ENCODE results near the gene CAPZB.

The CAPZB gene

GRCh38 chr1:19352839-19353238 lies 132.5 kb downstream of the CAPZB start:
- peaks cover 76% of the 10 kb centered on the region for H3K36me3 ChIP-seq (ENCODE audit: insufficient read depth, low read length)
- H3K9me3 ChIP-seq (replicated peaks; ENCODE audit: low read length), result no peaks in the 10 kb centered on the region
- no peaks in the 10 kb centered on the region for H3K27me3 ChIP-seq (ENCODE audit: control insufficient read depth, insufficient read depth, low read length)
- no peak overlapping the region for H3K9ac ChIP-seq (ENCODE audit: low read depth, low read length)
- H3K4me2 ChIP-seq (ENCODE audit: low read length), result no peak overlapping the region
- H3K4me1 ChIP-seq (ENCODE audit: control insufficient read depth, insufficient read depth, low read length), result no peaks in the 10 kb centered on the region
- no peak overlapping the region for H3K4me3 ChIP-seq (ENCODE audit: low read length)

DNA sequence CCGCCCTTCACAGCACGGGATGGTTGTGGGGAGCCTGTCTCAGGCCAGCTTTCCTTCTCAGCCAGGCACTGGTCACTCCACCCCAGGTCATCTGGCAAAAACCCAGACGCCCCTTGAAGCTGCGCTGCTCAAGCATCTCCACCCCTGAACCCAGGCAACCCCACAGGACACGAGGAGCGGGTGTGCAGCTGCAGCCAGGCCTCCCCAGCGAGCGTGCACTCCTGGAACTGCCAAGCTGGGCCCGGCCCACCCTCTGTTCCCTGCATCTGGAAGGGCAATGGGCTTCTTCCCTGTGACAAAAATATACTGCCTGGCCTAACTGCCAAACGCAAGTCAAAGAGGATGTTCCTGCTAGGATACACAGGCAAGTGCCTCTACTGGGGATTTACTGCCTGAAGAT lies 133.5 kb downstream of the CAPZB start:
- Histone ChIP-seq H3K9ac (ENCODE audit: low read depth, low read length) (no peak overlapping the region), H3K36me3 (ENCODE audit: insufficient read depth, low read length) (peaks cover 76% of the 10 kb centered on the region), H3K4me2 (ENCODE audit: low read length) (no peak overlapping the region), H3K27me3 (ENCODE audit: control insufficient read depth, insufficient read depth, low read length) (no peaks in the 10 kb centered on the region), H3K4me3 (ENCODE audit: low read length) (no peak overlapping the region), H3K4me1 (ENCODE audit: control insufficient read depth, insufficient read depth, low read length) (no peaks in the 10 kb centered on the region), H3K9me3 (replicated peaks; ENCODE audit: low read length) (no peaks in the 10 kb centered on the region)

DNA sequence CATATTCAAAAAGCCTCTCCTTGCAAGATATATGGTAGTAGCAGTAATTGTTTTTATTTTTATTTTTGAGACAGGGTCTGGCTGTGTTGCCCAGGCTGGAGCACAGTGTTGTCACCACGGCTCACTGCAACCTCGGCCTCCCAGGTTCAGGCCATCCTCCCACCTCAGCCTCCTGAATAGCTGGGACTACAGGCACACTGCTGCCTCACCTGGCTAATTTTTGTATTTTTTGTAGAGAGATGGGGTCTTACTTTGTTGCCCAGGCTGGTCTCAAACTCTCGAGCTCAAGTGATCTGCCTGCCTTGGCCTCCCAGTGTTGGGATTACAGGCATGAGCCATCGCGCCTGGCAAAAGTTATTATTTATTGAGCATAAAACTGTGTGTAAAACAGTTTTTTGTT lies 134.8 kb downstream of the CAPZB start:
- H3K4me1 ChIP-seq (ENCODE audit: control insufficient read depth, insufficient read depth, low read length), result no peaks in the 10 kb centered on the region
- H3K4me2 ChIP-seq (ENCODE audit: low read length), result no peak overlapping the region
- H3K4me3 ChIP-seq (ENCODE audit: low read length), result no peak overlapping the region
- H3K36me3 ChIP-seq (ENCODE audit: insufficient read depth, low read length), result peaks cover 65% of the 10 kb centered on the region
- H3K9ac ChIP-seq (ENCODE audit: low read depth, low read length), result no peak overlapping the region
- no peaks in the 10 kb centered on the region for H3K9me3 ChIP-seq (replicated peaks; ENCODE audit: low read length)
- H3K27me3 ChIP-seq (ENCODE audit: control insufficient read depth, insufficient read depth, low read length), result no peaks in the 10 kb centered on the region

DNA sequence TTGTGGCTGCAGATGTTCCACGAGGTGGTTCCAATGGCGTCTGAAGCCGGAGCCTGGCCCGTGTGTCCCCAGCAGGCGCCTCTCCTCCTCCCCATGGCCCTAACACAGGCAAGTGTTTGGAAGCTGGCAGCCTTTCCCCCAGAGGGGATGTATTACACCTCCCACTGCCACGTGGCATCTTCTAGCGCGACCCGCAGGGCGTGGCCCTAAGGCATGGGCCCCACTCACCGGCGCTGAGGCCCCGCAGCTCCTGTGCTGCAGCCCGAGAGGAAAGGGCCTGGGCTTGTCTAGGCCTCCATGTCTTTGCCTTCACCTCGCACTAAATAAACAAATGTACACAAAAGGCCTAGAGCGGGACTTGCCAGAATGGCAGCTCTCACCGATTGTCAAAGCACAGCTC lies 135.3 kb downstream of the CAPZB start:
- H3K4me3 ChIP-seq (ENCODE audit: low read length), result no peak overlapping the region
- no peaks in the 10 kb centered on the region for H3K27me3 ChIP-seq (ENCODE audit: control insufficient read depth, insufficient read depth, low read length)
- no peak overlapping the region for H3K4me2 ChIP-seq (ENCODE audit: low read length)
- H3K9me3 ChIP-seq (replicated peaks; ENCODE audit: low read length), result no peaks in the 10 kb centered on the region
- H3K9ac ChIP-seq (ENCODE audit: low read depth, low read length), result no peak overlapping the region
- H3K36me3 ChIP-seq (ENCODE audit: insufficient read depth, low read length), result peaks cover 65% of the 10 kb centered on the region
- no peaks in the 10 kb centered on the region for H3K4me1 ChIP-seq (ENCODE audit: control insufficient read depth, insufficient read depth, low read length)

GRCh38 chr1:19348441-19349198 lies 136.7 kb downstream of the CAPZB start:
- H3K27me3 ChIP-seq (ENCODE audit: control insufficient read depth, insufficient read depth, low read length), result no peaks in the 10 kb centered on the region
- no peak overlapping the region for H3K4me3 ChIP-seq (ENCODE audit: low read length)
- H3K4me2 ChIP-seq (ENCODE audit: low read length), result no peak overlapping the region
- no peaks in the 10 kb centered on the region for H3K4me1 ChIP-seq (ENCODE audit: control insufficient read depth, insufficient read depth, low read length)
- H3K9me3 ChIP-seq (replicated peaks; ENCODE audit: low read length), result no peaks in the 10 kb centered on the region
- H3K9ac ChIP-seq (ENCODE audit: low read depth, low read length), result no peak overlapping the region
- peaks cover 64% of the 10 kb centered on the region for H3K36me3 ChIP-seq (ENCODE audit: insufficient read depth, low read length)

DNA sequence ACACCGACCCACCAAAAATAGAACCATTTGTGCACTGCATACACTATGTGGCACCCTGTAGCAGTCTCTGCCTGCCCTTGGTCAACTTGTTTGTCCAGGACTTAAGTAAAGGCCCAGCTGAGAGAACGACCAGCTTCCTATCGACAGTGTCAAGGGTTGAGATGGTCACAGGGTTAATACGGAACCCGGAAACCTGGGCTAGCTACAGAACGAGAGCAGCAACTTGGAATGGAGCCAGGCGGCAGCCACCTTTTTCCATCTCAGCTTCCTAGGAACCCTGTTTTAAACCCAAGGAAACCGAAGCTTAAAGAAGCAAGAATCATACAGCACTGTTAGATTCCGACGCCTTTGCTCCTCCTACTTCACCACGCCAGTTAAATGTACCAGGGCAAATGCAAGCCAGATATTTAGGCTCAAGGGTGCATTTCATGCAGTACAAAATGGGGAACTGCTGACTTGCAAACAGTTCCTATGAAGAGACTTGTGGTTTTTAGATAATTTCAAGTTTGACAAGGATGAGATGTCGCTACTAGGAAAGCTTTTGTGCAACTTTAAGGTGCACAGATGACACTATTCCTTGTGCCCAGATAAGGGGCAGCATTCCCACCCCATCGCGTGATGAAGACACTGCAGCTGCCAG lies 137.7 kb downstream of the CAPZB start:
- H3K4me3 ChIP-seq (ENCODE audit: low read length), result no peak overlapping the region
- H3K9ac ChIP-seq (ENCODE audit: low read depth, low read length), result no peak overlapping the region
- H3K4me1 ChIP-seq (ENCODE audit: control insufficient read depth, insufficient read depth, low read length), result no peaks in the 10 kb centered on the region
- H3K4me2 ChIP-seq (ENCODE audit: low read length), result no peak overlapping the region
- H3K36me3 ChIP-seq (ENCODE audit: insufficient read depth, low read length), result peaks cover 64% of the 10 kb centered on the region
- no peaks in the 10 kb centered on the region for H3K27me3 ChIP-seq (ENCODE audit: control insufficient read depth, insufficient read depth, low read length)
- H3K9me3 ChIP-seq (replicated peaks; ENCODE audit: low read length), result no peaks in the 10 kb centered on the region

- no peak overlapping the region for H3K9ac ChIP-seq (ENCODE audit: low read depth, low read length)
- H3K36me3 ChIP-seq (ENCODE audit: insufficient read depth, low read length), result peaks cover 65% of the 10 kb centered on the region
- no peak overlapping the region for H3K4me2 ChIP-seq (ENCODE audit: low read length)
These were observed 139.3 kb downstream of the CAPZB start for GRCh38 chr1:19346026-19346425.

GRCh38 chr1:19345391-19345790 lies 139.9 kb downstream of the CAPZB start:
- no peaks in the 10 kb centered on the region for H3K27me3 ChIP-seq (ENCODE audit: control insufficient read depth, insufficient read depth, low read length)
- no peak overlapping the region for H3K9ac ChIP-seq (ENCODE audit: low read depth, low read length)
- H3K9me3 ChIP-seq (replicated peaks; ENCODE audit: low read length), result no peaks in the 10 kb centered on the region
- no peaks in the 10 kb centered on the region for H3K4me1 ChIP-seq (ENCODE audit: control insufficient read depth, insufficient read depth, low read length)
- no peak overlapping the region for H3K4me2 ChIP-seq (ENCODE audit: low read length)
- H3K4me3 ChIP-seq (ENCODE audit: low read length), result no peak overlapping the region
- peaks cover 71% of the 10 kb centered on the region for H3K36me3 ChIP-seq (ENCODE audit: insufficient read depth, low read length)

More at GRCh38 chr1:19346026-19346425, 139.3 kb downstream of the CAPZB start:
- H3K4me3 ChIP-seq (ENCODE audit: low read length), result no peak overlapping the region
- H3K9me3 ChIP-seq (replicated peaks; ENCODE audit: low read length), result no peaks in the 10 kb centered on the region
- no peaks in the 10 kb centered on the region for H3K4me1 ChIP-seq (ENCODE audit: control insufficient read depth, insufficient read depth, low read length)
- H3K27me3 ChIP-seq (ENCODE audit: control insufficient read depth, insufficient read depth, low read length), result no peaks in the 10 kb centered on the region

GRCh38 chr1:19344831-19345230 lies 140.5 kb downstream of the CAPZB start:
- H3K9me3 ChIP-seq (replicated peaks; ENCODE audit: low read length), result no peaks in the 10 kb centered on the region
- no peaks in the 10 kb centered on the region for H3K27me3 ChIP-seq (ENCODE audit: control insufficient read depth, insufficient read depth, low read length)
- H3K4me3 ChIP-seq (ENCODE audit: low read length), result no peak overlapping the region
- H3K4me2 ChIP-seq (ENCODE audit: low read length), result no peak overlapping the region
- no peaks in the 10 kb centered on the region for H3K4me1 ChIP-seq (ENCODE audit: control insufficient read depth, insufficient read depth, low read length)
- H3K36me3 ChIP-seq (ENCODE audit: insufficient read depth, low read length), result peaks cover 72% of the 10 kb centered on the region
- H3K9ac ChIP-seq (ENCODE audit: low read depth, low read length), result no peak overlapping the region

DNA sequence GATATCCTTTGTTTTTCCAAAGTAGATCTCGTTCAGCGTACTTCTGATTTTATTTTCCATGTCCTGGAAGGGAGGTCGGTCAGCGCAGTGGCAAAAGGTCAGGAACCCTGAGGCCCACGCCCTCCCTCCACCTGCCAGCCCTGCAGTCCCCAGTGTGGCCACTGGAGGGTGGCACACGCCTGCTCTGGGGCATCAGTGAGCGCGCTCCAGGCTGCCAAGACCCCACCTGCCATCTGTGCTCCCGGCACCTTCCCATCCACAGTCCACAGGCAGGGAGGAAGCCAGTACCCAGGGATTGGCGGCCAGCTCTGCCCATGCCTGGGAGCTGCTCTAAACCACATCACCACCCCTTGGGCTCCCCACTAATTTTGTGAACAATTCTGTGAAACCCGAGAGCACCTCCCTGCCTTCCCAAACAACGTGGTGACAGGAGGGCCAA lies 140.9 kb downstream of the CAPZB start:
- Histone ChIP-seq H3K4me2 (ENCODE audit: low read length) (no peak overlapping the region), H3K4me3 (ENCODE audit: low read length) (no peak overlapping the region), H3K9me3 (replicated peaks; ENCODE audit: low read length) (no peaks in the 10 kb centered on the region), H3K9ac (ENCODE audit: low read depth, low read length) (no peak overlapping the region), H3K4me1 (ENCODE audit: control insufficient read depth, insufficient read depth, low read length) (no peaks in the 10 kb centered on the region), H3K27me3 (ENCODE audit: control insufficient read depth, insufficient read depth, low read length) (no peaks in the 10 kb centered on the region), H3K36me3 (ENCODE audit: insufficient read depth, low read length) (peaks cover 73% of the 10 kb centered on the region)

DNA sequence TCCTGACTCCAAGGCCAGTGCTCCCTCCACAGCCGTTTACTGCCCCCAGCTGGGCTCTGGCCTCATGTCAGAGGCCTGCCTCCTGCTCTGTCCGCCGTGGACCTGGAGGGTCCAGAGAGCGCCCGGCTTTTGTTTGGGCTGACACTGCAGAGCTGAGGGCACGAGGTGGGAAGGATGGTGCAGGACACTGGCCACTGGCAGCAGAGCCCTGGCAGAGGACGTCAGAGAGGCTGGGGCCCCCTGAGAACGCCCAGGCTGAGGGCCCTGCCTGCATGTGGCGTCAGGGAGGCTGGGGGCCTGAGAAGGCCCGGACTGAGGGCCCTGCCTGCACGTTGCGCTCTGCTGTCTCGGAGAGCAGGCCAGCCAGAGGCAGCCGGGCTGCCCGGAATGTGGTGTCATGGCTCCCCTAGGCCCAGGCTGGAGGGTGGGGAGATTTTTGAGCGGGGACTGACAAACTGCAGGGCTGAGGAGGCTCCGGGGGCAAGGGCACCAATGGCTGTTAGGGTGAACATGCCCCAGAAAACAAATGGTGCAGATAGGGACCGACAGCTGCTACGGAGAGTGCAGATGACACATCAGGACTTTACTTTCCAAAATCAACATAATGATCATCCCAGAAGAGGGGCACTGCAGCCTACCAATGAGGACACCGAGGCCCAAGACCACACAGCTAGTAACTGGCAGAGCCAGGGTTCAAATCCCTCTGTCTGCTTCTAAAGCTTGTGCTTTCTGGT lies 141.6 kb downstream of the CAPZB start:
- Histone ChIP-seq H3K36me3 (ENCODE audit: insufficient read depth, low read length) (peaks cover 71% of the 10 kb centered on the region), H3K4me3 (ENCODE audit: low read length) (no peak overlapping the region), H3K4me1 (ENCODE audit: control insufficient read depth, insufficient read depth, low read length) (no peaks in the 10 kb centered on the region)

More for the DNA sequence above, 141.6 kb downstream of the CAPZB start:
- Histone ChIP-seq H3K27me3 (ENCODE audit: control insufficient read depth, insufficient read depth, low read length) (no peaks in the 10 kb centered on the region), H3K9me3 (replicated peaks; ENCODE audit: low read length) (no peaks in the 10 kb centered on the region), H3K9ac (ENCODE audit: low read depth, low read length) (no peak overlapping the region), H3K4me2 (ENCODE audit: low read length) (no peak overlapping the region)
